T-helper 2 cell treated with Interferon-gamma antibody and Interleukin-4, amounts not matched to agents 100 ng/mL and 5 ng/mL, for 36 hours (primary cell): ENCODE data around the gene PGM2L1. TPM values are rescaled to one million over a fixed set of nuclear protein-coding genes. Genes with fewer than 3 reads are reported as not detected.

Experiments used
- intact Hi-C: fragments of 100-400 bp; cut with micrococcal nuclease; formaldehyde crosslinking; loops from one replicate; pipeline ENCODE4 v1.15.1; 2023
- total RNA-seq: library from RNA; stranded (reverse); gene quantifications from 2 replicates; pipeline ENCODE4 v1.2.3, GENCODE V29; 2022

PGM2L1 gene
- total RNA-seq, 1 donor from 2014 or later, result 8.5 TPM

GRCh38 chr11:74307434-74307833 lies 90.8 kb downstream of the PGM2L1 start:
- intact Hi-C loops, result no loop called here

GRCh38 chr11:74306435-74307175 lies 91.6 kb downstream of the PGM2L1 start:
- intact Hi-C loops, result no loop called here

DNA sequence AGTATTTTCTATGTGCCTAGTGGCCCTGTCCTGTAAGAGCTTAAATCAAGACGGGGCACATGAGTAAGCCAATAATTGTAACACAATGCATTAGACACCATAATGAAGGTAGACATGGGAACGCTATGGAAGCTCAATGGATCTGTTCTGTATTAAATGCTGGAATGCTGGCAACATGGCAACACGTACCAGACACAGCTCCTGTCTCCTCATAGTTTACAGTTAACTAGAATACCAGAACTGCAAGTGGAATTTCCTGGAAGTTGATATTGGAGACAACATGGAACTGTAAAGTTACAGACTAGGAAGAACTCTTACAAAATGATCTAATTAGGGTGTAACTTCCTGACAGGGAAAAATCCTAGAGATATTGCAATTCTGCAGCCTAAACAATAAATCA lies 99.2 kb downstream of the PGM2L1 start:
- intact Hi-C loops, result no loop called here

- intact Hi-C loops, result no loop called here
Observed at GRCh38 chr11:74297484-74297883, 100.7 kb downstream of the PGM2L1 start.

DNA sequence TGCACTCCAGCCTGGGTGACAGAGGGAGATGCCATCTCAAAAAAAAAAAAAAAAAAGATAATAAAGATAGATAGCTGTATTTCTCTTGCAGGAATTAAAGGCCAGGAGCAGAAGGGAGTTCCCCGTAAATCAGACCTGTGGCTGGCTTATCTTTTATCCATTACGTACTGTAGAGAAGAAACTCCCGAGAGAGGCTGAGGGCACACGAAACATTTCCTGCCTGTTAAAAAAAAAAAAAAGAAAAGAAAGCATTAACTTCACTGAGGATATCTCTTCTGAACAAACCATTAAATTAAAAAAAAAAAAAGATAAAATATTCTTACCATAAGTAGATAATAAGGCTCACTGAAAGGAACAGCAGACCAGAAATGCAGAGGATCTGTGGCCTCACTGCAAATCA lies 109.3 kb downstream of the PGM2L1 start:
- intact Hi-C loops, result no loop called here

DNA sequence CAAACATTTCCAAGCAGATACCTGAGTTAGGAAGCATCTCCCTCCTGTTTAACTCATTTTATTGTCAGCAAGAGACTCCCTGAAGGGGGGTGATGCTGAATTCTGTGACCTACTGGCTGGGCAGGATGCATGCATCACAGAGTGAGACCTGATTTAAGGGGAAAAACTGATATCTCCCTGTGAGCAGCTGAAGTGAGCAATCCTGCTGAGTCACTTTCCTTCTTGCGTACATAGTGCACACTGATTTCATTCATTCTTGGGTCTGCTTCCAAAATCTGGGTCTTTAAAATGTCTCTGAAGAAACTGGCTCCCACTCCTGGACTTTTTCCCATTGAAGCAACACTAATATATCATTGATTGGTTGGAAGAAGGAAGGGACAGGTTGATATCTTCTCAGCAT lies 110.1 kb downstream of the PGM2L1 start:
- intact Hi-C loops, result no loop called here

GRCh38 chr11:74284466-74284865 lies 113.8 kb downstream of the PGM2L1 start:
- intact Hi-C loops, result no loop called here

GRCh38 chr11:74283580-74284180 lies 114.6 kb downstream of the PGM2L1 start:
- intact Hi-C loops, result no loop called here

DNA sequence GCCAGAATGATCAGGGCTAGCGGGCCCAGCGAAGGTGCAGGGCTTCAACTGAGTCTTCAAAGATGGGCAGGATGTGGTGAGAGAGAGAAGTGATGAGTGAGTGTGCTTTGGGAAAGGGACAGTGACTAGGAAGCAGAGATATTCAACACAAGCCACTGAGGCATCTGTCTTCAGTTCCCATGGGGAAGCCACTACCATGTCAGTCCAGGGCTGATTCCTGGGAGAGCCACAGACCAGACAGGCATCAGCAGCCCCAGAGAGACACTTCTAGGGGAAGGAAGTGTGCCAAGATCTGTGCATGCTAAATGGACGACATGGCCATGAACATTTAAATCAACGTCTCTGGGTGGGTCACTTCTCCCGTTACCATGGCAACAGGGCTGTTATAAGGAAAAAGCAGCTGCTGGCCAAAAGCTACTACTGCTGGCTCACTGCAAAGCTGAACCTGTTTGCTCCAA lies 115.3 kb downstream of the PGM2L1 start:
- intact Hi-C loops, result no loop called here

DNA sequence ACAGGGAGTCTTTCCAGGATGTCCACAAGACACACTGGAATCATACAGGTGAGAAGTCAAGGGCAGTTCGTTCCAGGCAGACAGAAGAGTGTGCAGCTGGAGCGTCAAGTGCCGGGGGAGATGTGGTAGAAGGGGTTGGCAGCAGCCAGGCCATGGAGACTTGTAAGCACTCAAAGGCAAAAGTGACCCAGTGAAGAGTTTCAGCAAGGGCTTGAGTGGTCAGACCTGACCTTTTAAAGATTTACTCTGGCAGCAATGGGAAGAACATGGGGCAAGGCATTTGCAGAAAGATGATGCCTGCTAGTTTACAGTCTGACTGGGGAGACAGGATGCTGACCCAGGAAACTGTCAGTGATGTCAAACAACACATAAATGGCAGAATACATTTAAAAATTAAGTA lies 115.8 kb downstream of the PGM2L1 start:
- intact Hi-C loops, result no loop called here

DNA sequence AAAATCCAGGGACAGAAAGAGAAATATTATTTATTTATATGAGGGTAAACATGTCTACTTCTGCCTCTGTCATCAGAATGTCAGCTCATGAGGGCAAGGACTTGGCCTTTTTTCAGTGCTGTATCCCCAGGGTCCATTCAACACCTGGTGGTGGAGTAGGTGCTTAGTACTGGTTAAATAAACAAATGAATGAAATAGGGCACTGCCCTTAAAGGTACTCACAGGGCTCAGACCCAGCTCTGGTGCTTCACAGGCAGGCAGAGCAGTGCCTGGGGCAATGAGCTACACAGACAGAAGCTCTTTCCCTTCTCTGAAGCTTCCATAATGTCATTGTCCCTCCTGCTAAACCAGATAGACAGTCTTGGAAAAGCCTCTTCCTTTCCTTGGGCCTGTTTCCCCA lies 117.7 kb downstream of the PGM2L1 start:
- intact Hi-C loops, result no loop called here

Other genes starting within 250 kb of the PGM2L1 start
- gene C2CD3, start 227.4 kb downstream of the PGM2L1 start, total RNA-seq, result 41.1 and 45.5 TPM in 2 replicates
- gene PPME1, start 227.1 kb downstream of the PGM2L1 start, total RNA-seq, result 29.7 and 33.7 TPM in 2 replicates
- gene P4HA3, start 86.8 kb downstream of the PGM2L1 start, total RNA-seq, result not detected in 2 replicates
- gene KCNE3, start 69.1 kb upstream of the PGM2L1 start, total RNA-seq, result not detected in 2 replicates
- gene LIPT2, start 95.3 kb upstream of the PGM2L1 start, total RNA-seq, result 2.6 and 2.7 TPM in 2 replicates
- 46.7 and 48.9 TPM in 2 replicates for gene POLD3, start 194.1 kb upstream of the PGM2L1 start, total RNA-seq